GM12865 (cell line): ENCODE data around the gene EMP3.

Experiments used
- DNase-seq: peaks from one replicate; pipeline ENCODE4 v3.0.0; 2010; ENCODE audit warnings: low read depth
- H3K4me3 ChIP-seq: 2 replicates; pipeline ENCODE4 v1.5.1; 2011; ENCODE audit warnings: mild to moderate bottlenecking, low read depth, low read length, control low read depth
- TF ChIP-seq, protein P1 (sequence below): IDR thresholded peaks from 2 replicates; pipeline ENCODE4 v1.5.1; 2011; ENCODE audit warnings: low read length, control low read depth, low read depth, inconsistent platforms; ENCODE audit not compliant: insufficient read depth; ENCODE audit errors: missing control alignments

EMP3 gene

DNA sequence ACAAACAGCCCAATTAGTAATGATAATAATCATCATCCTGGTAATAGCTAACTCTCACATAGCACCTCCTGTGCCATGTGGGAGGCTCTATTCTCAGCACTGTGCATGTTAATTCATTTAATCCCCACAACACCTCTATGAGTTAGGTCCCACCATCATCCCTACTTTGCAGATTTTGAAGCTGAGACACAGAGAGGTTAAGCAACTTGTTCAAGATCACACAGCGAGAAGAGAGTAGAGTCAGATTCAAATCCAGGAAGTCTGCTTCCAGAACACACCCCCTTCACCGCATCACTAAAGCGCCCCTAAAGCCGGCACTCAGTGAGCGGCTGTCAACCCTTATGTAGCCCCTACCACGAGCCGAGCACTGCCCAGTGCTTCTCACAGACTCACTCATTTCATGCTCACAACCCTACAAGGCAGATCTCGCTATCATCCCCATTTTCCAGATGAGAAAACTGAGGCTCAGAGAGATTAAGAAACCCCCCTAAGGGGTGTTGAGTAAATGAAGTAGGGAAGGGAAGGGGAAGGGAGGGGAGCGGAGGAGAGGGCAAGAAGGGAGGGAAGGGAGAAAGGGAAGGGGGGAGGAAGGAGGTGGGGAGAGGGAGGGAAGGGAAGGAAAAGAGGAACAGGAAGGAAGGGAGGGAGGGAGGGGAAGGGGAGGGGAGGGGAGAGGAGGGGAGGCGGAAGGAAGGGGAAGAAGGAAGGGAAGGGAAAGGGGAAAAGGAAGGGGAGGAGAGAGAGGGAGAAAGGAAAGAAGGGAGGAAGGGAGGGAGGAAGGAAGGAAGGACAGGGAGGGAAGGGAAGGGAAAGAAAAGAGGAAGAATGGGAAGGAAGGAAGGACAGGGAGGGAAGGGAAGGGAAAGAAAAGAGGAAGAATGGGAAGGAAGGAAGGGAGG is 16.4 kb downstream of the EMP3 start:
- TF ChIP-seq, protein P1, sequence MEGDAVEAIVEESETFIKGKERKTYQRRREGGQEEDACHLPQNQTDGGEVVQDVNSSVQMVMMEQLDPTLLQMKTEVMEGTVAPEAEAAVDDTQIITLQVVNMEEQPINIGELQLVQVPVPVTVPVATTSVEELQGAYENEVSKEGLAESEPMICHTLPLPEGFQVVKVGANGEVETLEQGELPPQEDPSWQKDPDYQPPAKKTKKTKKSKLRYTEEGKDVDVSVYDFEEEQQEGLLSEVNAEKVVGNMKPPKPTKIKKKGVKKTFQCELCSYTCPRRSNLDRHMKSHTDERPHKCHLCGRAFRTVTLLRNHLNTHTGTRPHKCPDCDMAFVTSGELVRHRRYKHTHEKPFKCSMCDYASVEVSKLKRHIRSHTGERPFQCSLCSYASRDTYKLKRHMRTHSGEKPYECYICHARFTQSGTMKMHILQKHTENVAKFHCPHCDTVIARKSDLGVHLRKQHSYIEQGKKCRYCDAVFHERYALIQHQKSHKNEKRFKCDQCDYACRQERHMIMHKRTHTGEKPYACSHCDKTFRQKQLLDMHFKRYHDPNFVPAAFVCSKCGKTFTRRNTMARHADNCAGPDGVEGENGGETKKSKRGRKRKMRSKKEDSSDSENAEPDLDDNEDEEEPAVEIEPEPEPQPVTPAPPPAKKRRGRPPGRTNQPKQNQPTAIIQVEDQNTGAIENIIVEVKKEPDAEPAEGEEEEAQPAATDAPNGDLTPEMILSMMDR = no peak
- H3K4me3 ChIP-seq = no peak overlapping the region
- DNase-seq = no peak

DNA sequence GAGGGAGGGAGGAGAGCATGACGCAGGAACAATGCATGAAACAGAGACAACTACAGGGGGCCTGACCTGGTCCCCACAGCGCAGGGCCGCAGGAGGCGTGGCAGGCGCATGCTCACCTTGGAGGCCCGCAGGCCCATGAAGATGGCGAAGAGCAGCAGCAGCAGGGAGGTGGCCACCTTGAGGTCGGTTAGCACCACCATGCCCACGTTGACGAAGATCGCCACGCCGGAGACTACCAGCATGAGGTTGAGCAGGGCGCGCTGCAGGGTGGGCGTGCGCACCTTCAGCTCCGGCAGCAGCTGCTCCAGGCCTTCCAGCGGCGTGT is 17.0 kb downstream of the EMP3 start:
- no peak overlapping the region for H3K4me3 ChIP-seq
- no peak for DNase-seq
- TF ChIP-seq, protein P1 = no peak

DNA sequence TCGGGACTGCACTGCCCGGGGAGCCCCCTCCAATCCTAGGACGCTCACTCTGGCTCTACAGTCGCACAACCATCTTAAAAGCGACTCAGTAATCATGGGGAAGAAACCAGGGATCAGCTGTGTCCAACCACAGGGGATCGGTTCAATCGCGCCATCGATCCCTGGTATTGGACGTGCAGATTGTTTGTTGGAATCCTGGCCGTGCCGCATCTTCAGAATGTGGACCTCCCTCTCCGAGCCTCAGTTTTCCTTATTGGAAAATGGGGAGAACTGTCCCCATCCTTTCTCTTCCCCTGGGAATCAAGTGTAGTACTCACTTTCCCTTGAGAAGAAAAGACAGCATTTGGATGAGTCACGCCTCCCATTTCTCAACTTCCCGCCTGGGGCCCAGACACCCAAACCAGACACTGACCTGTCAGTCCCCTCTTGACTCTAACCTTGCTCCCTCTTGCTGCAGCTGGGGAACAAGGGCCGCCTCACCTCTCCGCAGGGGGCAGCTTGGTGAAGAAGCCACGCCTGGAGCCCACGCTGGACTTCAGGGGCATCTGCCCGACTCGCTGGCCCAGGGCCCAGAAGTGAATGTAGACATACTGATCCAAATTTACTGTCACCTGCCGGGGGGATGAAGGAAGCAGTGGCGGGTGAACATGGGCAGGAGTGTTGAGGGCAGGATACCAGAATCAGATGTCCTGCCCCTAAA is 17.6 kb downstream of the EMP3 start:
- DNase-seq = no peak
- TF ChIP-seq, protein P1 = no peak
- H3K4me3 ChIP-seq = no peak overlapping the region

- no peak overlapping the region for H3K4me3 ChIP-seq
- no peak for DNase-seq
- TF ChIP-seq, protein P1 = no peak
Observed at GRCh38 chr19:48344892-48345291, 19.5 kb downstream of the EMP3 start.

DNA sequence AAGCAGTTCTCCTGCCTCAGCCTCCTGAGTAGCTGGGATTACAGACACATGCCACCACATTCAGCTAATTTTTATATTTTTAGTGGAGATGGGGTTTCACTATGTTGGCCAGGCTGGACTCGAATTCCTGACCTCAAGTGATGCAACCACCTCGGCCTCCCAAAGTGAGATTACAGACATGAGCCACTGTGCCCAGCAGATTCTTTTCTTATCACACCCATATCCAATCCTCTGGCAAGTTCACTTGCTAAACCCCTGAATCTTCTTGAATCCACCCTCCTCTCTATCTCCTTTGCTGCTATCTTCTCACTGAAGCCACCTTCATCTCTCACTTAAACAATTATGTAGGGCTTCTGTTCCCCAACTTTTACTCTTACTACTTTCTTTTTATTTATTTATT is 20.8 kb downstream of the EMP3 start:
- H3K4me3 ChIP-seq = no peak overlapping the region
- TF ChIP-seq, protein P1 = no peak
- DNase-seq = no peak

GRCh38 chr19:48348045-48348444 is 22.7 kb downstream of the EMP3 start:
- TF ChIP-seq, protein P1 = no peak
- no peak for DNase-seq

More at GRCh38 chr19:48348045-48348444, 22.7 kb downstream of the EMP3 start:
- H3K4me3 ChIP-seq = no peak overlapping the region
